GM12874 (cell line): ENCODE data around the gene AURKAIP1.

Source experiments
- TF ChIP-seq, protein P1 (sequence below): IDR thresholded peaks from 2 replicates; pipeline ENCODE4 v1.5.1; 2011; ENCODE audit warnings: low read depth, mild to moderate bottlenecking, control low read depth, low read length, moderate library complexity; ENCODE audit not compliant: insufficient read depth

Gene AURKAIP1

DNA sequence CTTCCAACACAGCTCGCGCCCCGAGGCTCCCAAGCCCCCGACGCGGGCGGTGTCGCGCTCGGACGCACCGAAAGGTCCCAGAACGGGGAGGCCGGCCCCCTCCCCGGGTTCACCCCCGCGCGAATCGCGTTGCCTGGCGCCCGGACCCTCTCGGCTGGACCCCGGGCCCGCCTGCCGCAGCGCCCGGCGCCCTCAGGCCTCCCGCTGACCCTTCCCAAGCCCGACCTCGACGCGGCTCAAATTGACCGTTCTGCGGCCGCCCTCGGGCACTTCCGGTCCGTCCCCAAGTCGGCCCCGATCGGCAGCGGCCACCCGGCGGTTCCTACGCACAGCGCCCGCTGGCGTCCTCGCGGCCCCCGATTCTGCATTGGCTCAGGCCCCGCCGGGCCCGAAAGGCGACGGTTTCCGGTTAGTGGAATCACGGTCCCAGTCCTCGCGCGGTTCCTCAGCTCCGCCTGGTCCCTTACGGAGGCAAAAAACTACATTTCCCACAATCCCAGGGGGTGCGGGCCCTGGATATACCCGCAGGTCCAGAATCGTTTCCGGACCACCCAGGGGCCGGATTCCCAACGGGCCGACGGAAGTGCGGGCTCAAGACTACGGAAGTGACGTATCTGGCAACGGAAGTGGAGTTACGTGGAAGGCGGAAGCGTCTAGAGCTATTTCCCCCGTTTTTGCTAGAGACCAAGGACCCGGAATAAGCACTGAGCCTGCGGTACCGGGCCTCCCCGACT lies at the start of gene AURKAIP1:
TSS of gene AURKAIP1 (minus strand) at position 279 of the 734 bp plus-strand sequence. CDS start 451 bp downstream, outside the sequence.
- TF ChIP-seq, protein P1, sequence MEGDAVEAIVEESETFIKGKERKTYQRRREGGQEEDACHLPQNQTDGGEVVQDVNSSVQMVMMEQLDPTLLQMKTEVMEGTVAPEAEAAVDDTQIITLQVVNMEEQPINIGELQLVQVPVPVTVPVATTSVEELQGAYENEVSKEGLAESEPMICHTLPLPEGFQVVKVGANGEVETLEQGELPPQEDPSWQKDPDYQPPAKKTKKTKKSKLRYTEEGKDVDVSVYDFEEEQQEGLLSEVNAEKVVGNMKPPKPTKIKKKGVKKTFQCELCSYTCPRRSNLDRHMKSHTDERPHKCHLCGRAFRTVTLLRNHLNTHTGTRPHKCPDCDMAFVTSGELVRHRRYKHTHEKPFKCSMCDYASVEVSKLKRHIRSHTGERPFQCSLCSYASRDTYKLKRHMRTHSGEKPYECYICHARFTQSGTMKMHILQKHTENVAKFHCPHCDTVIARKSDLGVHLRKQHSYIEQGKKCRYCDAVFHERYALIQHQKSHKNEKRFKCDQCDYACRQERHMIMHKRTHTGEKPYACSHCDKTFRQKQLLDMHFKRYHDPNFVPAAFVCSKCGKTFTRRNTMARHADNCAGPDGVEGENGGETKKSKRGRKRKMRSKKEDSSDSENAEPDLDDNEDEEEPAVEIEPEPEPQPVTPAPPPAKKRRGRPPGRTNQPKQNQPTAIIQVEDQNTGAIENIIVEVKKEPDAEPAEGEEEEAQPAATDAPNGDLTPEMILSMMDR: peak; percentile 43; the same call in 1 of the 2 replicates

DNA sequence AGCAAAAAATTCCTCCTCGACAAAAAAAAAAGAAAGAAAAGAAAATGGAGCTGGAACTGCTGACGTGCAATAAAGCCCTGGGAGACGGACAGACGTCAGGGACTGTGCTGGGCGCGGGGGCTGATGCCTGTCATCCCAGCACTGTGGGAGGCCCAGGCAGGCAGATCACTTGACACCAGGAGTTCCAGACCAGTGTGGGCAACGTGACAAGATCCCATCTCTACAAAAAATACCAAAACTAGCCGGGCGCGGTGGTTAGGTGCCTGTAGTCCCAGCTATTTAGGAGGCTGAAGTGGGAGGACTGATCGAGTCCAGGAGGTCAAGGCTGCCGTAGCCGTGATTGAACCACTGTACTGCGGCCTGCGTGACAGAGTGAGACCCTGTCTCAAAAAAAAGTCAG lies 49.7 kb upstream of the AURKAIP1 start:
- TF ChIP-seq, protein P1: no peak

DNA sequence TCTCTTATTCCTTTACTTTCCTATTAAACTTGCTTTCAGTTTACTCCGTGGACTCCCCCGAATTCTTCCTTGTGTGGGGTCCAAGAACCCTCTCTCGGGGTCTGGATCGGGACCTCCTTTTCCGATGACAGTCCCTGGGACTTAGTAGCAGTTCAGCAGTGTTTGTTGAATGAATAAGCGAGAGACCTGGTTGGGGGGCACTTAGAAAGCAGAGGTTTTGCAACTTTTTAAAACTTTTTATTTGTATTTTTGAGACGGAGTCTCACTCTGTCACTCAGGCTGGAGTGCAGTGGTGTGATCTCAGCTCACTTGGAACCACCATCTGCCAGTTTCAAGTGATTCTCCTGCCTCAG lies 48.2 kb upstream of the AURKAIP1 start:
- TF ChIP-seq, protein P1: no peak

DNA sequence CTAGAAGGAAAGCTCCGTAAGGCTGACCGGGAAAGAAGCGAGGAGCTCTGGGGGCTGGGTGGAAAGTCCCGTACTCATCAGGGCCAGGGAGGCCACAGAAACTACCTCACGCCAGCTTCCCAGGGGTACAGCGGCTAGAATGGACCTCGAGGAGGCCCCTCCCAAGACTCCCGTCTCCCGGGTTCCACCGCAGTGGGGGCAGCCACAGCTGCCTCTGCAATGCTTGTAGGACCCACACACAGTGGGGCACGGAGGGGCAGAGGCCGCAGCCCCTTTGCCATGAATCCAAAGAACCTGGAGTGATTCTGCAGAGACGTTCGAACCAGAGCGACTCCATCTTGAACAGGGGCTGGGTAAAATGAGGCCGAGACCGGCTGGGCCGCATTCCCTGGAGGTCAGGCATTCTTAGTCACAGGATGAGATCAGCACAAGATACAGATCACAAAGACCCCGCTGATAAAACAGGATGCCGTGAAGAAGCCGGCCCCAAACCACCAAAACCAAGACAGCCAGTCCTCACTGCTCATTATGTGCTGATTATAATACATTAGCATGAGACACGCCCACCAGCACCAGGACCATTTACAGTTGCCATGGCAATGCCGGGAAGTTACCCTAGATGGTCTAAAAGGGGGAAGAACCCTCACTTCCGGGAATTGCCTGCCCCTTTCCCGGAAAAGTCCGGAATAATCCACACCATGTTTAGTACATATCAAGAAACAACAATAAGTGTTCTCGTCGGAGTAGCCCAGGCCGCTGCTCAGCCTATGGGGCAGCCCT lies 47.6 kb upstream of the AURKAIP1 start:
- TF ChIP-seq, protein P1: no peak

DNA sequence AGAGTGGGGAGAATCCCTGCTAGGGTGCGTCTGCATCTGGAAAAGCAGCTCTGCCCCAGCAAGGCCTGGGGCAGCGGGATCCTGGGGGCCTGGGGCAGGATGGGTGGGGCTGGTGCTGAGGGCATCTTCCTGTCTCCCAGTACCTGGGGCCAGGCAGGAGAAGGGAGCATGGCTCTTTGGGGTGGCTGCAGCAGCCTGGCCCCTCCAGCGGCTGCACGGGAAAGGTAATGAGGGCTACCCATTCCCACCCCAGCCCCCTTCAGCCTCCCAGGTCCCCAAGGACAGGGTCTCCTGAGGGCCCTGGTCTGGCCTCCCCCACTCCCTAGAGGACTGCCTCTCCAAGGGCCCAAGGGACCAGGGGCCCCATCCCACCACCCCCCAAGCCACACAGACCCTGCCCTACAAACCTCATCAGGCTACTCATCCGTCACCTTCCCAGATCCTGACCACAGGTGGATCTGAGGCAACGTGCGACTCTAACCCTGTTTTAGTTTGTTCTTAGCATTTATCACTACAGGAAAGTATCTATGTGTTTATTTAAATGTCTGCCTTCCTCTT lies 47.0 kb upstream of the AURKAIP1 start:
- TF ChIP-seq, protein P1: no peak

DNA sequence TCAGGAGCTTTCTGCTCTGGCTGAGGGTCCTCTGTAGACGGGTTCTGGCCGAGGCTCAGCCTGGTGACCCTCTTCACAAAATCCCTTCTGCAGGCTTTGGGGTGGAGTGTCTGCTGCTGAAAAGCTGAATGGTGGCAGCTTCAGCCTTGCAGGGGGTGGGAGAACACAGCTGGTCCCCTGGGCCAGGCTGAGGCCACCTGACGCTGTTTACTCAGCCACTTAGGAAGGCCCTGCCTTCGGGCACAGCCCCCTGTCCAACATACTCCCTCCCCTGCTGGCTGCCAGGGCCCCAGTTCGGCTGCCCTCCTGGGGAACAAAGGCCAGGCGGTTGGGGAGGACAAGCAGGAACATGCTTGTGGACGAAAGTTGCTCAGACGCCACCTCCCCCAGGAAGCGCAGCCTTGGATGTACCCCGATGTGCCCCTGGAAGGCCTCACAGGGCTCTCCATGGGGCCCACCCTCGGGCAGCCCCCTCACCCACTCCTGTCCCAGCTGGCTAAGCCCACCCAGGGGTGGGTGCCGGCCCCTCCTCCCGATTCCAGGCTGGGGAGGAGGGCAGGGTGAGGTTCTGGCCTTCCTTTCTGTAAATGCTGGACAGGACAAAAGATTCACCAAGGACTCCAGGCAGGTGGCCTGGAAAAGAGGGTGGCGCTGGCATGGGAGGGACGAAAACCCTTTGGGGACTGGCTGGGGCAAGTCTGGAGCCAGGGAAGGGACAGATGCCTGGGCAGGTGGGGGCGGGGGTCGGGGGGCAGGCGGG lies 46.3 kb upstream of the AURKAIP1 start, which contains the start of gene ANKRD65:
TSS of gene ANKRD65 (minus strand) at position 130 of the 760 bp plus-strand sequence. CDS start 271 bp downstream, outside the sequence.
- TF ChIP-seq, protein P1: no peak

DNA sequence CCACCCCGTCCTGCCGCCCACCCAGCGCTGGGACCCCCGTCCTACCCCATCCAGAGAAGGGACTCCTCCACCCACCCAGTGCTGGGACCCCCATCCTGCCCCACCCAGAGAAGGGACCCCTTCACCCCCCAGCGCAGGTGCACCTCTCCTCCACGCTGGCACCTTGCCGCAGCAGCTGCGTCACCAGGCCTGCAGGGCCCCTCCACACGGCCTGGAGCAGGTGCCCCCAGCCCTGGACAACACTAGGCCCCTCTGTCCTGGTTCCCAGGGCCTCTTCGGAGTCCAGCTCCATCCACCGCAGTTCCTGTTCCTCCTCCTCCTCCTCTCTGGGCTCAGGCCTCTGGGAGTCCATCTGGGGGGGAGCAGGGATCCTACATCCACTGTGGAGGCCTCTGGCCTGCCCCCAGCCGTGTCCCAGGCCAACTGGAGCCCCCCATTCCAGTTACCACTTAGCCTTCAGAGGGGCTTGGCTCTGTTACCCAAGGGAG lies 45.7 kb upstream of the AURKAIP1 start:
- TF ChIP-seq, protein P1: no peak
